Stimulated activated naive CD4-positive, alpha-beta T cell treated with Interleukin-2 at 50 U/mL for 16 hours (primary cell): Measurements from ENCODE around the gene DKK2.

Experiments
- DNase-seq: peaks from one replicate; lab custom pipeline; 2025; lab: John Stamatoyannopoulos, UW

Gene DKK2

GRCh38 chr4:107035819-107036583, at the start of gene DKK2:
Gene DKK2, minus strand, starts transcription at chr4:107036313. Its CDS starts 722 bp downstream, at chr4:107035591.
- no peak for DNase-seq

GRCh38 chr4:107077192-107077591, 41.1 kb upstream of the DKK2 start:
- no peak for DNase-seq

GRCh38 chr4:107072836-107073736, 37.0 kb upstream of the DKK2 start:
- DNase-seq: no peak

GRCh38 chr4:107071108-107071507, 35.0 kb upstream of the DKK2 start:
- DNase-seq: no peak

- no peak for DNase-seq
These were observed 32.9 kb upstream of the DKK2 start for GRCh38 chr4:107069049-107069448.

- no peak for DNase-seq
These were observed 32.0 kb upstream of the DKK2 start for GRCh38 chr4:107068116-107068515.

GRCh38 chr4:107066621-107067020, 30.5 kb upstream of the DKK2 start:
- DNase-seq: no peak

GRCh38 chr4:107065201-107065600, 29.1 kb upstream of the DKK2 start:
- DNase-seq: no peak

- DNase-seq: no peak
These were observed 24.3 kb upstream of the DKK2 start for GRCh38 chr4:107060388-107060787.

GRCh38 chr4:107058828-107059227, 22.7 kb upstream of the DKK2 start:
- no peak for DNase-seq

GRCh38 chr4:107050525-107051135, 14.5 kb upstream of the DKK2 start:
- no peak for DNase-seq

GRCh38 chr4:107046261-107046660, 10.1 kb upstream of the DKK2 start:
- DNase-seq: no peak

- DNase-seq: no peak
These were observed 8.1 kb upstream of the DKK2 start for GRCh38 chr4:107044170-107044569.

GRCh38 chr4:107037199-107037584, 1.1 kb upstream of the DKK2 start:
- no peak for DNase-seq

GRCh38 chr4:107036584-107037198, 578 bp upstream of the DKK2 start:
- no peak for DNase-seq

- DNase-seq: no peak
These were observed 906 bp downstream of the DKK2 start for GRCh38 chr4:107034996-107035818.

- DNase-seq: no peak
These were observed 1.8 kb downstream of the DKK2 start for GRCh38 chr4:107034091-107034995.

GRCh38 chr4:107027379-107027778, 8.7 kb downstream of the DKK2 start:
- no peak for DNase-seq

GRCh38 chr4:107018344-107018735, 17.8 kb downstream of the DKK2 start:
- DNase-seq: no peak
